ENCODE data around the gene STRIP2. TPM values are rescaled to one million over a fixed set of nuclear protein-coding genes. Genes with fewer than 3 reads are reported as not detected.

STRIP2 gene
- total RNA-seq, 1 experiment from 2014 or later = 9.9 TPM

DNA sequence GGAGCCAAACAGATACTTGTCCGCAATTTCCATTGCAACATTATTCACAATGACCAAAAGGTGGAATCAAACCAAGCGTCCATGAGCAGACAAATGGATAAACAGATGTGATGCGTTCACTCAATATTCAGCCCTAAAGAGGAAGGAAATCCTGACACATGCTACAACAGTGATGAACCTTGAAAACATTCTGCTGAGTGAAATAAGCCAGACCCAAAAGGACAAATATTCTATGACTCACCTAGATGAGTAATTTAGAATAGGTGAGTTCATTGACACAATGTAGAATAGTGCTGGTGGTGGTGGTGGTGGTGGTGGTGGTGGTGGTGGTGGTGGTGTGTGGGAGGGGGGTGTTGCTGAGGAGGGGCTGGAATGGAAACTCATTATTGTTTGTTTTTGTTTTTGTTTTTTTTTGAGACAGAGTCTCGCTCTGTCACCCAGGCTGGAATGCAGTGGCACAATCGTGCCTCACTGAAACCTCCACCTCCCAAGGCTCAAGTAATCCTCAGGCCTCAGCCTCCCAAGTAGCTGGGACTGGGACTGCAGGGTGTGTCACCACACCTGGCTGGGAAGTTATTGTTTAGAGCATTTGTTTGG is 96.7 kb downstream of the STRIP2 start:
- no peak overlapping the region for H4K8ac ChIP-seq (replicated peaks; ENCODE audit: insufficient read length, low read depth, low read length)
- H3K4me2 ChIP-seq (ENCODE audit: insufficient read depth, insufficient read length, low read length) = no peak overlapping the region
- H3K56ac ChIP-seq (ENCODE audit: insufficient read length, low read depth, low read length) = no peak overlapping the region
- no peak overlapping the region for H2AK5ac ChIP-seq (ENCODE audit: insufficient read length, low read length)
- H3K79me2 ChIP-seq (ENCODE audit: insufficient read depth, low read length) = no peaks in the 10 kb centered on the region
- H3K4ac ChIP-seq (ENCODE audit: low read depth, low read length) = no peak overlapping the region
- no peaks in the 10 kb centered on the region for H3K27me3 ChIP-seq (ENCODE audit: insufficient read depth, low read length)
- no peak overlapping the region for H4K91ac ChIP-seq (ENCODE audit: insufficient read length, low read depth, low read length)
- Mint-ChIP-seq H3K27ac (no peak overlapping the region), H3K4me1 (peaks cover 20 to 25% of the 10 kb centered on the region in 2 experiments), H3K36me3 (ENCODE audit: insufficient read depth in 1 of 3, low read depth in 3 of 3) (no peaks in the 10 kb centered on the region), H3K27me3 (ENCODE audit: low read depth) (no peaks in the 10 kb centered on the region), H3K4me3 (no peak overlapping the region), H3K9me3 (no peaks in the 10 kb centered on the region; a peak in 1 of 5 replicates)
- H2AFZ ChIP-seq (ENCODE audit: low read length) = no peak overlapping the region
- no peak for DNase-seq
- no peak overlapping the region for H3K9ac ChIP-seq (ENCODE audit: extremely low read depth, insufficient read length, low read length)
- no peak overlapping the region for H3K18ac ChIP-seq (ENCODE audit: insufficient read length, low read depth, low read length)
- no peaks in the 10 kb centered on the region for H3K79me1 ChIP-seq (ENCODE audit: insufficient read depth, low read depth, low read length, poor library complexity, severe bottlenecking)
- H2BK5ac ChIP-seq (ENCODE audit: insufficient read length, low read length) = no peak overlapping the region
- no peak overlapping the region for H2BK20ac ChIP-seq (ENCODE audit: low read depth, low read length, poor library complexity, severe bottlenecking)
- TF ChIP-seq, protein P1, sequence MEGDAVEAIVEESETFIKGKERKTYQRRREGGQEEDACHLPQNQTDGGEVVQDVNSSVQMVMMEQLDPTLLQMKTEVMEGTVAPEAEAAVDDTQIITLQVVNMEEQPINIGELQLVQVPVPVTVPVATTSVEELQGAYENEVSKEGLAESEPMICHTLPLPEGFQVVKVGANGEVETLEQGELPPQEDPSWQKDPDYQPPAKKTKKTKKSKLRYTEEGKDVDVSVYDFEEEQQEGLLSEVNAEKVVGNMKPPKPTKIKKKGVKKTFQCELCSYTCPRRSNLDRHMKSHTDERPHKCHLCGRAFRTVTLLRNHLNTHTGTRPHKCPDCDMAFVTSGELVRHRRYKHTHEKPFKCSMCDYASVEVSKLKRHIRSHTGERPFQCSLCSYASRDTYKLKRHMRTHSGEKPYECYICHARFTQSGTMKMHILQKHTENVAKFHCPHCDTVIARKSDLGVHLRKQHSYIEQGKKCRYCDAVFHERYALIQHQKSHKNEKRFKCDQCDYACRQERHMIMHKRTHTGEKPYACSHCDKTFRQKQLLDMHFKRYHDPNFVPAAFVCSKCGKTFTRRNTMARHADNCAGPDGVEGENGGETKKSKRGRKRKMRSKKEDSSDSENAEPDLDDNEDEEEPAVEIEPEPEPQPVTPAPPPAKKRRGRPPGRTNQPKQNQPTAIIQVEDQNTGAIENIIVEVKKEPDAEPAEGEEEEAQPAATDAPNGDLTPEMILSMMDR (conservative IDR thresholded peaks at IDR 0.05) = no peak
- no peak overlapping the region for H4K5ac ChIP-seq (ENCODE audit: insufficient read length, low read depth, low read length)
- H3K23me2 ChIP-seq (ENCODE audit: insufficient read length, low read depth, low read length, poor library complexity, severe bottlenecking) = no peaks in the 10 kb centered on the region
- no peak overlapping the region for H3K14ac ChIP-seq (ENCODE audit: insufficient read depth, low read length)
- no peak overlapping the region for H3K23ac ChIP-seq (ENCODE audit: insufficient read length, low read depth, low read length)
- no peaks in the 10 kb centered on the region for H3K4me1 ChIP-seq (ENCODE audit: insufficient read depth, low read length)
- no peaks in the 10 kb centered on the region for H3K9me3 ChIP-seq (ENCODE audit: control insufficient read depth, low read depth, low read length)
- H2BK15ac ChIP-seq (ENCODE audit: low read depth, low read length) = no peak overlapping the region
- no peak overlapping the region for H2BK12ac ChIP-seq (ENCODE audit: insufficient read length, low read depth, low read length)
- WGBS (ENCODE audit: extremely low coverage, insufficient read length, low lambda C conversion rate) = no CpG with 5 or more reads among the region's 5 CpGs
- H3T11ph ChIP-seq (ENCODE audit: low read length) = no peak overlapping the region
- H4K20me1 ChIP-seq (ENCODE audit: control insufficient read depth, insufficient read depth, insufficient read length) = no peaks in the 10 kb centered on the region
- H3K27ac ChIP-seq (ENCODE audit: insufficient read length, low read depth, low read length) = no peak overlapping the region
- no peak overlapping the region for H2BK120ac ChIP-seq (ENCODE audit: low read depth, low read length, poor library complexity, severe bottlenecking)
